CD8-positive, alpha-beta memory T cell (primary cell): ENCODE results near the gene RACGAP1. TPM values are rescaled to one million over a fixed set of nuclear protein-coding genes. Genes with fewer than 3 reads are reported as not detected.

Source experiments
- CTCF ChIA-PET: fragments of 350-600 bp; sonication (Branson Sonifier 250); formaldehyde crosslinking; loops from one replicate; lab custom pipeline; 2021; ENCODE audit warnings: antibody characterized with exemption; lab: Charles Lee
- POLR2A ChIA-PET: fragments of 350-600 bp; sonication (Branson Sonifier 250); formaldehyde crosslinking; loops from one replicate; lab custom pipeline; 2021; ENCODE audit warnings: antibody characterized with exemption; lab: Charles Lee
- DNase-seq, 5 donors: peaks; one replicate each; pipeline versions ENCODE4 v3.0.0 to v3.0.0-alpha.2; 2020 to 2022; ENCODE audit warnings: mixed read lengths in 1 of 5
- H3K27ac ChIP-seq: one replicate; pipeline ENCODE4 v1.7.0; 2013; ENCODE audit warnings: low read depth, mild to moderate bottlenecking, low read length, moderate library complexity
- H3K27me3 ChIP-seq: 2 replicates; pipeline ENCODE4 v1.7.0; 2013; ENCODE audit warnings: low read length, mild to moderate bottlenecking; ENCODE audit not compliant: insufficient read depth, poor library complexity, severe bottlenecking
- H3K36me3 ChIP-seq: 2 replicates; pipeline ENCODE4 v1.7.0; 2013; ENCODE audit warnings: mild to moderate bottlenecking, low read length, moderate library complexity; ENCODE audit not compliant: insufficient read depth
- H3K4me1 ChIP-seq: 2 replicates; pipeline ENCODE4 v1.7.0; 2013; ENCODE audit warnings: mild to moderate bottlenecking, low read length, moderate library complexity; ENCODE audit not compliant: insufficient read depth
- H3K4me3 ChIP-seq: 2 replicates; pipeline ENCODE4 v1.7.0; 2013; ENCODE audit warnings: mild to moderate bottlenecking, low read length
- H3K9me3 ChIP-seq: 2 replicates; pipeline ENCODE4 v1.7.0; 2013; ENCODE audit warnings: mild to moderate bottlenecking, low read length
- H3K27ac Mint-ChIP-seq, 8 donors: one replicate each; pipeline ENCODE4 v1.8.0; 2020 to 2021; ENCODE audit warnings: mixed read lengths in 8 of 8, mild to moderate bottlenecking in 6 of 8, inconsistent platforms in 3 of 8, moderate library complexity in 3 of 8
- H3K27me3 Mint-ChIP-seq, 2 donors: one replicate each; pipeline ENCODE4 v1.8.0; 2020 to 2021; ENCODE audit warnings: mixed read lengths in 2 of 2, mild to moderate bottlenecking in 1 of 2, moderate library complexity in 1 of 2
- H3K36me3 Mint-ChIP-seq, 3 donors: one replicate each; pipeline ENCODE4 v1.8.0; 2020 to 2021; ENCODE audit warnings: mixed read lengths in 3 of 3, inconsistent platforms in 1 of 3, mild to moderate bottlenecking in 1 of 3
- H3K4me1 Mint-ChIP-seq, 3 donors: one replicate each; pipeline ENCODE4 v1.8.0; 2020 to 2021; ENCODE audit warnings: mixed read lengths in 3 of 3, inconsistent platforms in 1 of 3, mild to moderate bottlenecking in 1 of 3
- H3K4me3 Mint-ChIP-seq, 7 donors: one replicate each; pipeline ENCODE4 v1.8.0; 2020 to 2021; ENCODE audit warnings: mixed read lengths in 7 of 7, mild to moderate bottlenecking in 6 of 7, moderate library complexity in 4 of 7, inconsistent platforms in 2 of 7
- H3K9me3 Mint-ChIP-seq, 5 donors: one replicate each; pipeline ENCODE4 v1.8.0; 2020 to 2022; ENCODE audit warnings: mixed read lengths in 5 of 5, mild to moderate bottlenecking in 3 of 5, moderate library complexity in 2 of 5, inconsistent platforms in 1 of 5
- polyA plus RNA-seq: library from polyadenylated mRNA; unstranded; fragments of 300-500 nt; fragmentation: Illumina TruSeq; gene quantifications from one replicate; pipeline ENCODE4 v1.2.3, GENCODE V29; 2021
- total RNA-seq, 2 experiments: library from RNA; stranded (reverse); gene quantifications; one replicate each; pipeline ENCODE4 v1.2.3, GENCODE V29; 2021

Gene RACGAP1
- total and polyA plus RNA-seq, 3 experiments from 2014 or later = 11.9 to 84.3 (median 79.3) TPM

DNA sequence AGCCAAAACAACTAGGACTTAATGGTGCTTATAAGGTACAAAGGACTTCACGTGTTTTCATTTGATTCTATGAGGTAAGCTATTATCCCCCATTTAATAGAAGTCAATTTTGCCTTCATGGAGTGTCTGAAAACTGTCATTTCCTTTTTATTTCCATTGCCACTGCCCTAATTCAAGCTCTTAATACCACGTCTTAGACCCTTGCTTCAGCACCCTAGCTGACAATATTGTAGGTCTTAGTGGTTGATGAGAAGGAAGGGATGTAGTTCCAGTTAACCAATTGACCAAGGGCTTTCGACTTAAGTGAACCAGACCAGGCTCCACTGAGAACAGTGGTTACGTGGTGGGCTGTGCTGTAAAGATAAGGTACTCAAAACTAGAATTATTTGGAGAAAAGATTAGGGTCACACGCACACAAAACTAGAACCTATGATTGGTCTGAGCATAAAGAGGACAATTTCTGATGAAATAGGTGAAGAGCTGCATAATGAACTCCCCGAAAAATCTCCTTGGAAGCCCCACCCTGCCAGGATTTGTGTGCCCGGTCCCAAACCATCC, 22.5 kb upstream of the RACGAP1 start:
- H3K27ac Mint-ChIP-seq = peak overlapping the region in 1 of 8 donors; percentile 24
- H3K36me3 ChIP-seq = no peaks in the 10 kb centered on the region
- H3K9me3 Mint-ChIP-seq = no peaks in the 10 kb centered on the region
- no peaks in the 10 kb centered on the region for H3K9me3 ChIP-seq
- peaks cover 0 to 7% (median 2%) of the 10 kb centered on the region in 3 donors for H3K36me3 Mint-ChIP-seq
- no peaks in the 10 kb centered on the region for H3K4me1 ChIP-seq
- H3K27ac ChIP-seq = no peak overlapping the region
- peaks cover 29 to 38% of the 10 kb centered on the region in 2 donors for H3K27me3 Mint-ChIP-seq
- H3K4me3 ChIP-seq = no peak overlapping the region
- CTCF ChIA-PET = interaction anchor here (2.5 kb wide), 1 partner anchor 81 kb away, joined by 7 read pairs; no protein-coding TSS in a partner anchor
- peaks cover 14% of the 10 kb centered on the region for H3K27me3 ChIP-seq
- no peak overlapping the region for H3K4me3 Mint-ChIP-seq
- POLR2A ChIA-PET = no interaction called here
- H3K4me1 Mint-ChIP-seq = no peaks in the 10 kb centered on the region
- DNase-seq = no peak

DNA sequence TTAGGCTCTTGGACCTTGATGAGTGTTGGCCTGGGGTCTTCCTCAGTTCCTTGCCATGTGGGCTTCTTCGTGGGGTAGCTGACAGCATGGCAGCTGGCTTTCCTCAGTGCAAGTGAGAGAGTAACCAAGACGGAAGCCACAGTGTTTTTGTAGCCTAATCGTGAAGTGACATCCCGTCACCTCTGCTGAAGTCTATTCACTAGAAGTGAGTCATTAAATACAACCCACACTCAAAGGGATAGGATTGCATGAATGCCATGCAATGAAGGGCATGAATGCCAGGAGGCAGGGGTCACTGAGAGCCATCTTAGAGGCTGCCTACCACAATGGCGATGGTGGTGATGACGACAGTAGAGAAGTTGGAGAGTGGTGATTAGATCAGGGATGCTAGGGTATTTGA, 18.6 kb upstream of the RACGAP1 start:
- no peaks in the 10 kb centered on the region for H3K9me3 ChIP-seq
- no peak for DNase-seq
- H3K9me3 Mint-ChIP-seq = no peaks in the 10 kb centered on the region
- H3K36me3 Mint-ChIP-seq = no peaks in the 10 kb centered on the region
- no peak overlapping the region for H3K27ac Mint-ChIP-seq
- H3K4me1 ChIP-seq = no peaks in the 10 kb centered on the region
- H3K4me3 Mint-ChIP-seq = no peak overlapping the region
- H3K4me1 Mint-ChIP-seq = no peaks in the 10 kb centered on the region
- no peaks in the 10 kb centered on the region for H3K36me3 ChIP-seq
- H3K27ac ChIP-seq = no peak overlapping the region
- ChIA-PET CTCF (interaction anchor here (2.4 to 2.6 kb wide), 2 partner anchors 12 to 26 kb away, joined by 9 to 11 read pairs; no protein-coding TSS in a partner anchor), POLR2A (interaction anchor here (1.1 kb wide), 1 partner anchor 12 kb away, joined by 3 read pairs; no protein-coding TSS in a partner anchor)
- no peaks in the 10 kb centered on the region for H3K27me3 ChIP-seq
- H3K4me3 ChIP-seq = no peak overlapping the region
- peaks cover 5% of the 10 kb centered on the region in 2 donors for H3K27me3 Mint-ChIP-seq

DNA sequence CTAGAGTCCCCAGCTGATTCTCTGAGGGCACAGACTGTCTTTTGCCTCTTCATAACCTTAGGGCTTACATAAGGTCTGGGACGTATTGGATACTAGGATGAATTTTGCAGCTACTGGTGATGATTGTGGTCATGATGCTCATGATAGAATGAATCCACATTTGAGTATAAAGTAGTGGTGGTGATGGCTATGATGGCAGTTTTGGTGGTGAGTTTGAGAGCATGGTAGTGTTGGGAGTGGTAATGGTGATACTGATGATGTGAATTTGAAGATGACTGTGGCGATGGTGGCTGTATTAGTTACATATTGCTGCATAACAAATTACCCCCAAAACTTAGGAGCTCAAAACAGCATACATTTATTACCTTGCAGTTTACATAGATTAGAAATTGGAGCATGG, 18.0 kb upstream of the RACGAP1 start:
- ChIA-PET CTCF (interaction anchor here (1.4 to 2.6 kb wide), 3 partner anchors 13 to 27 kb away, joined by 3 to 11 read pairs (median 9); no protein-coding TSS in a partner anchor), POLR2A (interaction anchor here (1.1 kb wide), 1 partner anchor 13 kb away, joined by 3 read pairs; no protein-coding TSS in a partner anchor)
- Histone ChIP-seq H3K36me3 (no peaks in the 10 kb centered on the region), H3K27ac (no peak overlapping the region), H3K27me3 (no peaks in the 10 kb centered on the region), H3K4me3 (no peak overlapping the region), H3K4me1 (no peaks in the 10 kb centered on the region), H3K9me3 (no peaks in the 10 kb centered on the region)
- peaks cover 2 to 5% of the 10 kb centered on the region in 2 donors for H3K27me3 Mint-ChIP-seq
- H3K36me3 Mint-ChIP-seq = no peaks in the 10 kb centered on the region
- no peak for DNase-seq
- H3K9me3 Mint-ChIP-seq = no peaks in the 10 kb centered on the region
- H3K27ac Mint-ChIP-seq = no peak overlapping the region
- H3K4me3 Mint-ChIP-seq = no peak overlapping the region
- H3K4me1 Mint-ChIP-seq = no peaks in the 10 kb centered on the region

DNA sequence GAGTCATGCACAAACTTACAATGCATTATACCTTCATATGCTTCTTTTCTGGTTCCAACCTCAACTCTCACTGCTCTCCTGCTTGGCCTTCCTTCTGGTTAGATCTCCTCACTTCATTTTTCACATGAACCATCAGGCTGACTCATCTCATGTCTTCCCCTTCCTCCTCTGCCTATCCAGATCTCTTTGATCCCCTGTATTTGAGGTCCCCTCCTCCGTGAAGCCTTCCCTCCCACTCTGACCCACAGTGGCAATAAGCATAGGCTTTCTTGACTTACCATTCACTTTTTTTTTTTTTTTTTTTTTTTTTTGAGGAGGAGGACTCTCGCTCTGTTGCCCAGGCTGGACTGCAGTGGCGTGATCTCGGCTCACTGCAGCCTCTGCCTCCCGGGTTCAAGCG, 17.4 kb upstream of the RACGAP1 start:
- no peak for DNase-seq
- H3K9me3 Mint-ChIP-seq = no peaks in the 10 kb centered on the region
- Histone ChIP-seq H3K4me1 (no peaks in the 10 kb centered on the region), H3K36me3 (no peaks in the 10 kb centered on the region), H3K27ac (no peak overlapping the region), H3K4me3 (no peak overlapping the region), H3K27me3 (no peaks in the 10 kb centered on the region), H3K9me3 (no peaks in the 10 kb centered on the region)
- POLR2A ChIA-PET = no interaction called here
- no peaks in the 10 kb centered on the region for H3K4me1 Mint-ChIP-seq
- H3K27me3 Mint-ChIP-seq = peaks cover 2 to 5% of the 10 kb centered on the region in 2 donors
- H3K36me3 Mint-ChIP-seq = no peaks in the 10 kb centered on the region
- CTCF ChIA-PET = interaction anchor here (1.4 to 2.4 kb wide), 2 partner anchors 13 to 24 kb away, joined by 3 to 11 read pairs; no protein-coding TSS in a partner anchor
- no peak overlapping the region for H3K4me3 Mint-ChIP-seq
- no peak overlapping the region for H3K27ac Mint-ChIP-seq

DNA sequence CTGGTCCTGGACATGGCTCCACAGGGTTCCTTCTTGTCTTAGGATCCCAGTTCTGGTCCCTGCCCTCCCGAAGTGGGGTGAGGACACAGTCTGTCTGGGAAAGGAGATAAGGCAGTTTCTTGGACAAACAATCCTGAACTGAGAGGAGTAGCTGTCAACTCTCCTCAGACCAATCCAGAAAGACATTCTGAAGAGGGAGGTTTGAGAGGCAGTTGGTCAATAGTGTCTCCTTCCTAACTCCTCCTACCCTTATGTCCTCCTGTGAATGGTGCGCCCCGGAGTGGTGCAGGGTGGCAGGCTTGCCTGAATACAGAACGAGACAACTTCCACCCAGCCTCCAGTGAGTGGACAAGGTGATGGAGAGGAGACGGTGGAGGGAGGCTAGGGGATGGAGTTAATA, 16.7 kb upstream of the RACGAP1 start:
- Histone ChIP-seq H3K36me3 (no peaks in the 10 kb centered on the region), H3K4me1 (no peaks in the 10 kb centered on the region), H3K27me3 (no peaks in the 10 kb centered on the region), H3K9me3 (no peaks in the 10 kb centered on the region), H3K27ac (no peak overlapping the region), H3K4me3 (no peak overlapping the region)
- POLR2A ChIA-PET = no interaction called here
- CTCF ChIA-PET = interaction anchor here (2.4 kb wide), 1 partner anchor 14 kb away, joined by 11 read pairs; no protein-coding TSS in a partner anchor
- Mint-ChIP-seq H3K27ac (no peak overlapping the region), H3K4me3 (no peak overlapping the region), H3K36me3 (no peaks in the 10 kb centered on the region), H3K9me3 (no peaks in the 10 kb centered on the region), H3K27me3 (peaks cover 0 to 2% of the 10 kb centered on the region in 2 donors), H3K4me1 (no peaks in the 10 kb centered on the region)
- no peak for DNase-seq

DNA sequence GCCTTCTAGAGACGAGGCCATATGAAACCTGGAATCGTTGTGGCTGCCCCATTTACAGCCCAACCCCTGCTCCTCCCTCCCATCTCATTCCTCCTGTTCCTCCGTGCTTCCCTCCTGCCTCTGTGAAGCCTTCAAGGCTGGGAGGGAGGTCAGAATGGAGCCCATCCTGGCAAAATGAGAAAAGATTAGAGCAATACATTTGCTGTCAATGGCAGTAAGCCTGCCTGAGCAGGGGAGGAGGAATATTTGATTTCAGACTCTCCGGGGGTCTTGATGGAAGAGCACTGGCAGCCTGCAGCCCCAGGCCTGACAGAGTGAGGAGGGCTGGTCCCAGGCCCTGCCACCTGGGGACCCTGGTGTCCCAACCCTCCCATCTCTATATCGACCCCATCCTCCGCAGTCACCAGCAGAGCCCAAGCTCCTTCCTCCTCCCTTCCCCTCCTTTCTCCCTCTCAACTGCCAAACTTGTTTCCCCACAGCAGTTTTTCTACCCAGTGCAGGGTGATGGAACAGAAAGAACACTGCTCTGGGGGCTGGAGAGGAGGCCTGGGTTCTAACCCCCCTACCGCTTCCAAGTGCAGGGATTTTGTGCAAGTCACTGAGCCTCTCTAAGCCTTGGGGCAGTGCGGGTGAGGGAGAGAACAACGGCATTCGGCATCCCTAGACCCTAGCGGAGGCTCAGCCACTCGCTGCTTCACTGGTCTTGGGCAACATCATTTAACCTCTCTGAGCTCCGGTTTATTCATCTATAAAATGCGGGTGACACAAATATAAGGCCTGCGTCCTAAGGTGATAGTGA, 16.0 kb upstream of the RACGAP1 start:
- no peaks in the 10 kb centered on the region for H3K36me3 ChIP-seq
- Mint-ChIP-seq H3K27me3 (peaks cover 2 to 3% of the 10 kb centered on the region in 2 donors), H3K4me3 (no peak overlapping the region), H3K4me1 (no peaks in the 10 kb centered on the region), H3K36me3 (no peaks in the 10 kb centered on the region), H3K27ac (no peak overlapping the region), H3K9me3 (no peaks in the 10 kb centered on the region)
- ChIA-PET CTCF (interaction anchor here (2.4 to 6.4 kb wide), 2 partner anchors 15 to 27 kb away, joined by 11 to 69 read pairs; no protein-coding TSS in a partner anchor), POLR2A (no interaction called here)
- no peak overlapping the region for H3K4me3 ChIP-seq
- H3K9me3 ChIP-seq = no peaks in the 10 kb centered on the region
- no peaks in the 10 kb centered on the region for H3K4me1 ChIP-seq
- H3K27me3 ChIP-seq = no peaks in the 10 kb centered on the region
- H3K27ac ChIP-seq = peak overlapping the region; percentile 38
- no peak for DNase-seq

DNA sequence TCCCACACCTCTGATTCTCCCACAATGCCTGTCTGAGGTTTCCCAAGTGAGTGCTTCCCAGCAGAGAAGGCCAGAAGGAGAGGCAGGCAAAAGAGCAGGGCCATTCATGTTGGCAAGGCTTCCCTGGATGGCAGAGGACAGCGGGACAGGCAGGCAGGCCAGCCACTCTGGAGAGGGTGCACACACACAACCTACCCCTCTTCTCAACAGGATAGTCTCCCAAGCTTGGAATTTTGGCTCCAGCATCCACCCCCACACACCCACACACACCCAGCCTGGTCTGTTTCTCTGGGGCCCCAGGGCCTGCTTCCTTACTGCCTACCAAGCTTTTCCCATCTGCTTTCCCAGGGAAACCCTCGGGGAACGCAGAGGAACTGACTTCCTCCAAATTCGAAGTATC, 15.4 kb upstream of the RACGAP1 start:
- H3K36me3 ChIP-seq = no peaks in the 10 kb centered on the region
- no peaks in the 10 kb centered on the region for H3K4me1 ChIP-seq
- ChIA-PET CTCF (interaction anchor here (3.2 to 6.4 kb wide), 3 partner anchors 15 to 28 kb away, joined by 20 to 69 read pairs (median 21); no protein-coding TSS in a partner anchor), POLR2A (no interaction called here)
- H3K27ac ChIP-seq = no peak overlapping the region
- peaks cover 5 to 9% of the 10 kb centered on the region in 2 donors for H3K27me3 Mint-ChIP-seq
- no peaks in the 10 kb centered on the region for H3K27me3 ChIP-seq
- H3K27ac Mint-ChIP-seq = no peak overlapping the region
- H3K4me3 Mint-ChIP-seq = no peak overlapping the region
- H3K4me3 ChIP-seq = no peak overlapping the region
- no peak for DNase-seq
- H3K9me3 Mint-ChIP-seq = no peaks in the 10 kb centered on the region
- H3K9me3 ChIP-seq = no peaks in the 10 kb centered on the region
- H3K4me1 Mint-ChIP-seq = no peaks in the 10 kb centered on the region
- no peaks in the 10 kb centered on the region for H3K36me3 Mint-ChIP-seq
